GM23248 (cell line): ENCODE results near the gene DOK7.

Experiments
- EZH2 ChIP-seq: fragments of 200-600 bp; sonication (generic); IDR thresholded peaks from 2 replicates; pipeline ENCODE4 v1.6.1; 2018; ENCODE audit warnings: antibody characterized with exemption, mild to moderate bottlenecking; ENCODE audit not compliant: insufficient read depth, poor library complexity, severe bottlenecking
- EZH2phosphoT487 ChIP-seq: fragments of 200-600 bp; sonication (generic); IDR thresholded peaks from 2 replicates; pipeline ENCODE4 v1.6.1; 2018; ENCODE audit warnings: antibody characterized with exemption, moderate library complexity, mild to moderate bottlenecking, low read depth; ENCODE audit not compliant: insufficient read depth

GRCh38 chr4:3500111-3500510 is 37.0 kb downstream of the DOK7 start:
- TF ChIP-seq EZH2 = no peak
- no peak for TF ChIP-seq EZH2phosphoT487
